Measurements from ENCODE around the gene PYY.

DNA sequence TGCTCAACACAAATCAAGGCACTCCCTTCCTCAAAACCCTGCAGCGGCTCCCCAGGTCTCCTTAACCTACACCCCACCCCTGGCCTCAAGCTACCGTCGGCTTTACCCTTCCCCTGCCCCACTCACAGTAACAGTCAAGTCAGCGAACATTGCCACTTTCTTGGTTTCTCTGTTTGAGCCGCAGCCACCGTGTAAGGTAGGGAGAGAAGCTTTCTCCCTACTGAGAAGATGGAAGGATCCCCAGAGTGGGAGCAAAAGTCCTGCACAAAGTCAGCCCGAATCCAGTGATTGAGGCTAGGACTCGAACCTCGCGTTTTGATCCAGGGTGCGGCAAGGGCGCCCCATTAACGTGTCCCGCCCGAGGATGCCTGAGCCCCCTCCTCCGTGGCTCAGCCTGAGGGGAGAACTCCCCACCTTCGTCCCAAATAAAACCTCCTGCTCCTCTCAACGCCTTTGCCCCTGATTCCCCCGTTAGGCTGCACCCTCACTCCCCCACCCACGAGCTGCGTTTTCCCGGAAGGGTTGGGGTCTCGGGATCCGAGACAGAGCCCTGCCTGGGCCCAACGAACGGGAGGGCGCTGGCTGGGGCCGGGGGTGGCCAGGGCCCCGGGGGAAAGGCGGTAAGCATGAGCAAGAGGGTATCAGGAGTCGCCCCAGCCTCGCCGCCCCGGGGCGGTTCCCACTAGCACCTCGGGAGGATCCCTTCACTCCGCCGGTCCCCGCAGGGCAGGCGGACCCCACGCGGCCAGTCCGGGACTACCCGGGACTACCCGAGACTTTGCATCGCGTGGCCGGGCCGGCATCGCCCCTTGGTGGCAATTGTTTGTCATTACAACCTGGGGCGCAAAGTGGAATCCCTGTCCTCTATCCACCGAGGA lies 40.8 kb upstream of the PYY start:
- TF ChIP-seq POLR2AphosphoS5 (IDR thresholded peaks at IDR 0.05) (no peak), CTCF (IDR thresholded peaks at IDR 0.05) (peak; percentile 55 to 92)

All from suprapubic skin (tissue), 3 donors.